ENCODE data around the gene KCNK16. TPM values are rescaled to one million over a fixed set of nuclear protein-coding genes. Genes with fewer than 3 reads are reported as not detected.

Gene KCNK16
- polyA plus RNA-seq, 1 donor from 2014 or later: not detected

DNA sequence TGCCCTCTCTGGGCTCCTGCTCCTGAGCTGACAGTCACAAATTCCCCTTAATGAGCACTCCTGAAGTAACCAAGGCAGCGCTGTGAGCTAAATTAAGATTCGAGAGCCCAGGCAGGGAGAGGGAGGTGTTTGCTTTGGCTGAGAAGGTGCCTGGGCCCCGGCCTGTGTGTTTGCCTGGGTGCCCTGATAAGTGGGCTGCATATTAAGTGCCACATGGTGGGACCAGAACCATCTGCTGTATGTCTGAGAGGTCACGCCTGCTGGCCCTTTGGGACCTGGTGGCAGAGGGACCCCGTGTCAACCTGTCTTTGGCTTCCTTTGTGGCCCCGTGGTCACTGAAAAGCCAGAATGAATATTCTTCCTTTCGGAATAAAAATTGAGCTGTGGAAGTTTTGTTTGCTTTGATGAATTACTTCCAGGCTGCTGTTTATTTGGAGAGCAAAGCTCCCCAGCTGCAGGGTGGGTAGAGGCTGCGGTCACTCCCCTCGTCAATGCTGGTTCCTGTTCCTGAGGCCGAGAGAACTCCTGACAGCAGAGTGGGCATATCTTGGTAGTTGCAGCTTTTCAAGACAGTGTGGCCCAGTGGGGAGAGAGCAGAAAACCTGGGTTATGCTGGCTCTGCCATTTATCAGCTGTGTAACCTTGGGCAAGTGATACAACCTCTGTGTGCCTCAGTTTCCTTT lies 17.5 kb upstream of the KCNK16 start:
- no peaks in the 10 kb centered on the region for H3K27me3 ChIP-seq (ENCODE audit: insufficient read depth, low read depth, low read length)
- H3K9me2 ChIP-seq (ENCODE audit: insufficient read depth, low read length): no peaks in the 10 kb centered on the region
- H4K20me1 ChIP-seq (ENCODE audit: insufficient read depth): no peaks in the 10 kb centered on the region
- H2AFZ ChIP-seq (ENCODE audit: low read depth, low read length): no peak overlapping the region
- no peaks in the 10 kb centered on the region for H3K9me3 ChIP-seq (ENCODE audit: low read length)
- H3F3A ChIP-seq (ENCODE audit: insufficient read depth, low read length, poor library complexity, severe bottlenecking): no peaks in the 10 kb centered on the region
- no peaks in the 10 kb centered on the region for H3K36me3 ChIP-seq (ENCODE audit: insufficient read depth, low read length)
- no peak overlapping the region for H3K4me2 ChIP-seq (ENCODE audit: low read length)
- no peak for TF ChIP-seq TAF1 (IDR thresholded peaks at IDR 0.05; ENCODE audit: low read depth)
- no peak for TF ChIP-seq CTCF (IDR thresholded peaks at IDR 0.05; ENCODE audit: poor library complexity, severe bottlenecking)
- TF ChIP-seq MXI1 (conservative IDR thresholded peaks at IDR 0.05; ENCODE audit: poor library complexity, severe bottlenecking): no peak
- TF ChIP-seq SMC3 (conservative IDR thresholded peaks at IDR 0.05; ENCODE audit: poor library complexity): no peak
- no peak for TF ChIP-seq EZH2 (IDR thresholded peaks at IDR 0.05; ENCODE audit: borderline replicate concordance, insufficient read depth, low read length, poor library complexity, severe bottlenecking)
- no peak for TF ChIP-seq POLR2AphosphoS5 (IDR thresholded peaks at IDR 0.05)
- TF ChIP-seq EP300 (conservative IDR thresholded peaks at IDR 0.05; ENCODE audit: poor library complexity, severe bottlenecking): no peak
- TF ChIP-seq, protein P1, sequence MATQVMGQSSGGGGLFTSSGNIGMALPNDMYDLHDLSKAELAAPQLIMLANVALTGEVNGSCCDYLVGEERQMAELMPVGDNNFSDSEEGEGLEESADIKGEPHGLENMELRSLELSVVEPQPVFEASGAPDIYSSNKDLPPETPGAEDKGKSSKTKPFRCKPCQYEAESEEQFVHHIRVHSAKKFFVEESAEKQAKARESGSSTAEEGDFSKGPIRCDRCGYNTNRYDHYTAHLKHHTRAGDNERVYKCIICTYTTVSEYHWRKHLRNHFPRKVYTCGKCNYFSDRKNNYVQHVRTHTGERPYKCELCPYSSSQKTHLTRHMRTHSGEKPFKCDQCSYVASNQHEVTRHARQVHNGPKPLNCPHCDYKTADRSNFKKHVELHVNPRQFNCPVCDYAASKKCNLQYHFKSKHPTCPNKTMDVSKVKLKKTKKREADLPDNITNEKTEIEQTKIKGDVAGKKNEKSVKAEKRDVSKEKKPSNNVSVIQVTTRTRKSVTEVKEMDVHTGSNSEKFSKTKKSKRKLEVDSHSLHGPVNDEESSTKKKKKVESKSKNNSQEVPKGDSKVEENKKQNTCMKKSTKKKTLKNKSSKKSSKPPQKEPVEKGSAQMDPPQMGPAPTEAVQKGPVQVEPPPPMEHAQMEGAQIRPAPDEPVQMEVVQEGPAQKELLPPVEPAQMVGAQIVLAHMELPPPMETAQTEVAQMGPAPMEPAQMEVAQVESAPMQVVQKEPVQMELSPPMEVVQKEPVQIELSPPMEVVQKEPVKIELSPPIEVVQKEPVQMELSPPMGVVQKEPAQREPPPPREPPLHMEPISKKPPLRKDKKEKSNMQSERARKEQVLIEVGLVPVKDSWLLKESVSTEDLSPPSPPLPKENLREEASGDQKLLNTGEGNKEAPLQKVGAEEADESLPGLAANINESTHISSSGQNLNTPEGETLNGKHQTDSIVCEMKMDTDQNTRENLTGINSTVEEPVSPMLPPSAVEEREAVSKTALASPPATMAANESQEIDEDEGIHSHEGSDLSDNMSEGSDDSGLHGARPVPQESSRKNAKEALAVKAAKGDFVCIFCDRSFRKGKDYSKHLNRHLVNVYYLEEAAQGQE (IDR thresholded peaks at IDR 0.05; ENCODE audit: borderline replicate concordance): no peak
- TF ChIP-seq RAD21 (conservative IDR thresholded peaks at IDR 0.05): no peak
- H3K9ac ChIP-seq (ENCODE audit: low read length): no peak overlapping the region
- H3K27ac ChIP-seq (ENCODE audit: low read length): no peak overlapping the region
- no peaks in the 10 kb centered on the region for H3K79me2 ChIP-seq (replicated peaks; ENCODE audit: insufficient read depth, low read length)
- no peak overlapping the region for H3K4me3 ChIP-seq (ENCODE audit: low read length)

DNA sequence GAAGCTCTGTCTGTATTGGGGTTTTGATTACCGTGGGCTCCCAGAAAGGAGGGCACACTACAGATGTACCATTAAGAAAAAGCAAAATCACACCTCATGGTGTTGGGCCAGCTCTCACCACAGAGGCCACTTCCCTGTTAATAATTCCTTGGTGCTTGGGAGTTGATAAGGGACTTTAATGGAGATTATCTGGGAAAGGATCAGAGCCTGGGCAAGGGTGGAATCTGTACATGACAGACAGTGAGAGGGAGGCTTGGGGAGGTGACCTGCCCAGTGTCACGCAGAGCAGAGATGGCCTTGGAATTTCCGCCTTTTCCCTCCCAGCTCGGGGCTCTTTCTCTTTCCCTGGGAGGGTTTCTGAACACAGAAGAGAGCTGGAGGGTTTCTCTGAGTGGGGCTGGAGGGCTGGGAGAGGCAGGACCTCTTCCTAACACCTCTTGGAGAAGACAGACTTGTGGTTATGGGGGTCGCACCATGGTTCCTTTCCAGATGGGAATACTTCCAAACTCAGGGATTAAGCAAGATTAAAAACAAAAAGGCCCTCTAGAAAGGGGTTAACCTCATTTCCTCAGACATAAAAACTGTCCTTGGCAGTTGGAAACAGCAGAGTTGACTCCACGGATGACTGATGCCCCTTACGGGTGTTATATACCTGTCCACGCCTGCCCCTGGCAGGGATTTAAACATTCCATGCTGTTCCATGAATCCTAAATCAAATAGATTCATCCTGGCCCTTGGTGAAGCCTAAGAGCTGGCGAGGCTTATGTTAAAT lies 16.8 kb upstream of the KCNK16 start:
- Histone ChIP-seq H3K36me3 (ENCODE audit: insufficient read depth, low read length) (no peaks in the 10 kb centered on the region), H3K9me2 (ENCODE audit: insufficient read depth, low read length) (no peaks in the 10 kb centered on the region), H4K20me1 (ENCODE audit: insufficient read depth) (no peaks in the 10 kb centered on the region), H2AFZ (ENCODE audit: low read depth, low read length) (no peak overlapping the region), H3K4me3 (ENCODE audit: low read length) (no peak overlapping the region), H3K4me2 (ENCODE audit: low read length) (no peak overlapping the region), H3K79me2 (replicated peaks; ENCODE audit: insufficient read depth, low read length) (no peaks in the 10 kb centered on the region), H3F3A (ENCODE audit: insufficient read depth, low read length, poor library complexity, severe bottlenecking) (no peaks in the 10 kb centered on the region), H3K27me3 (ENCODE audit: insufficient read depth, low read depth, low read length) (no peaks in the 10 kb centered on the region), H3K9ac (ENCODE audit: low read length) (no peak overlapping the region), H3K9me3 (ENCODE audit: low read length) (no peaks in the 10 kb centered on the region), H3K27ac (ENCODE audit: low read length) (no peak overlapping the region)
- no peak for TF ChIP-seq RAD21 (conservative IDR thresholded peaks at IDR 0.05)
- no peak for TF ChIP-seq POLR2AphosphoS5 (IDR thresholded peaks at IDR 0.05)
- TF ChIP-seq, protein P1 (IDR thresholded peaks at IDR 0.05; ENCODE audit: borderline replicate concordance): no peak
- TF ChIP-seq EZH2 (IDR thresholded peaks at IDR 0.05; ENCODE audit: borderline replicate concordance, insufficient read depth, low read length, poor library complexity, severe bottlenecking): no peak
- TF ChIP-seq MXI1 (conservative IDR thresholded peaks at IDR 0.05; ENCODE audit: poor library complexity, severe bottlenecking): no peak
